HG03571 (cell line): ENCODE data around the gene P4HTM.

Source experiments
- ATAC-seq: cut with Tn5 transposase; IDR thresholded peaks from one replicate; pipeline ENCODE4 v1.9.1; 2021; ENCODE audit not compliant: unreplicated experiment

The P4HTM gene

GRCh38 chr3:48989796-48990635 is at the start of gene P4HTM:
P4HTM (plus strand) TSS chr3:48990241; CDS start chr3:48990257, 16 bp downstream.
- ATAC-seq, result peak; percentile 52

GRCh38 chr3:48945432-48945831 is 44.6 kb upstream of the P4HTM start:
- no peak for ATAC-seq

GRCh38 chr3:48945891-48946549 is 44.0 kb upstream of the P4HTM start:
- ATAC-seq, result no peak

GRCh38 chr3:48949376-48949717 is 40.7 kb upstream of the P4HTM start:
- ATAC-seq, result no peak

GRCh38 chr3:48950051-48950450 is 40.0 kb upstream of the P4HTM start:
- ATAC-seq, result no peak

GRCh38 chr3:48951764-48952163 is 38.3 kb upstream of the P4HTM start:
- no peak for ATAC-seq

- no peak for ATAC-seq
Measured at GRCh38 chr3:48952510-48953118, 37.4 kb upstream of the P4HTM start.

- ATAC-seq, result no peak
Measured at GRCh38 chr3:48957006-48957705, 32.9 kb upstream of the P4HTM start.

GRCh38 chr3:48960841-48961413 is 29.1 kb upstream of the P4HTM start:
- no peak for ATAC-seq

GRCh38 chr3:48962340-48962739 is 27.7 kb upstream of the P4HTM start:
- ATAC-seq, result no peak

GRCh38 chr3:48962939-48963338 is 27.1 kb upstream of the P4HTM start:
- ATAC-seq, result no peak

- no peak for ATAC-seq
Measured at GRCh38 chr3:48963591-48963990, 26.4 kb upstream of the P4HTM start.

GRCh38 chr3:48966367-48966766 is 23.7 kb upstream of the P4HTM start:
- ATAC-seq, result no peak

- ATAC-seq, result no peak
Measured at GRCh38 chr3:48966876-48967361, 23.1 kb upstream of the P4HTM start.

GRCh38 chr3:48970586-48970985 is 19.5 kb upstream of the P4HTM start:
- ATAC-seq, result no peak

- ATAC-seq, result no peak
Measured at GRCh38 chr3:48974076-48974864, 15.8 kb upstream of the P4HTM start.

GRCh38 chr3:48979451-48979850 is 10.6 kb upstream of the P4HTM start:
- no peak for ATAC-seq

GRCh38 chr3:48980295-48980694 is 9.7 kb upstream of the P4HTM start:
- no peak for ATAC-seq

GRCh38 chr3:48982016-48982415 is 8.0 kb upstream of the P4HTM start:
- no peak for ATAC-seq

- no peak for ATAC-seq
Measured at GRCh38 chr3:48982686-48983085, 7.4 kb upstream of the P4HTM start.
